Measurements from ENCODE around the gene CEP112. TPM values are rescaled to one million over a fixed set of nuclear protein-coding genes. Genes with fewer than 3 reads are reported as not detected.

Gene CEP112
- total and polyA plus RNA-seq, 2 of the 13 experiments (the other 11 are each of a cell fraction or from before 2014, with no cell fraction given), result 1.2 to 3.4 TPM

- CTCF ChIA-PET (ENCODE audit: low intra/inter-chr PET ratio, low total read pairs), result no interaction called here
- POLR2A ChIA-PET, result no interaction called here
- intact Hi-C loops (cut with micrococcal nuclease; ENCODE audit: unreplicated experiment) (no loop called here), in situ Hi-C loops (cut with HindIII; ENCODE audit: extremely low pct_ligation_motif_present, low pct_unique_long_range_greater_than_20kb) (no loop called here)
- TF ChIP-seq CEBPB (IDR thresholded peaks at IDR 0.05; ENCODE audit: borderline replicate concordance, low read depth, low read length) (peak; percentile 81), TARDBP (CRISPR knock-in tag; IDR thresholded peaks at IDR 0.05) (no peak)
- H3K4me2 ChIP-seq (ENCODE audit: low read depth, low read length), result no peak overlapping the region
- H3K9ac ChIP-seq (ENCODE audit: insufficient read depth, low read depth, low read length), result no peak overlapping the region
- 90% methylated on average over 4 of the region's 4 CpGs for WGBS (ENCODE audit: low lambda C conversion rate)
- no peaks in the 10 kb centered on the region for H3K79me2 ChIP-seq (ENCODE audit: insufficient read depth, low read length)
- no peaks in the 10 kb centered on the region for H4K20me1 ChIP-seq (ENCODE audit: insufficient read depth, low read length)
- DNase-seq (ENCODE audit: low spot score) (no peak), FAIRE-seq (no peak), ATAC-seq (no peak)
- BruUV-seq (replicated peaks), result no TSS peak
- H3K36me3 ChIP-seq (replicated peaks in 1 of 2; ENCODE audit: control insufficient read depth in 1 of 2, insufficient read depth in 2 of 2, low read length in 2 of 2), result peaks cover 0 to 4% of the 10 kb centered on the region in 2 experiments; a peak in 1 of 5 replicates
- no peak overlapping the region for H3K4me3 ChIP-seq (replicated peaks in 1 of 3; ENCODE audit: insufficient read depth in 1 of 3, low read depth in 2 of 3, low read length in 3 of 3)
- no peaks in the 10 kb centered on the region for H3K4me1 ChIP-seq (ENCODE audit: insufficient read depth, low read length)
- no peak overlapping the region for H3K27ac ChIP-seq (ENCODE audit: extremely low read length, insufficient read depth, low read length)
- H3K27me3 ChIP-seq (ENCODE audit: control insufficient read depth in 1 of 2, insufficient read depth in 2 of 2, low read length in 2 of 2), result no peaks in the 10 kb centered on the region
- H3K9me3 ChIP-seq (ENCODE audit: low read length), result no peaks in the 10 kb centered on the region
- H2AFZ ChIP-seq (ENCODE audit: low read length), result no peak overlapping the region
These were observed 13.3 kb downstream of the CEP112 start for GRCh38 chr17:66178642-66179041.

- in situ Hi-C loops (cut with HindIII; ENCODE audit: extremely low pct_ligation_motif_present, low pct_unique_long_range_greater_than_20kb) (no loop called here), intact Hi-C loops (cut with micrococcal nuclease; ENCODE audit: unreplicated experiment) (no loop called here)
- Histone ChIP-seq H3K79me2 (ENCODE audit: insufficient read depth, low read length) (no peaks in the 10 kb centered on the region), H3K9me3 (ENCODE audit: low read length) (no peaks in the 10 kb centered on the region), H3K9ac (ENCODE audit: insufficient read depth, low read depth, low read length) (no peak overlapping the region), H3K4me3 (replicated peaks in 1 of 3; ENCODE audit: insufficient read depth in 1 of 3, low read depth in 2 of 3, low read length in 3 of 3) (no peak overlapping the region), H3K4me1 (ENCODE audit: insufficient read depth, low read length) (no peaks in the 10 kb centered on the region), H3K36me3 (replicated peaks in 1 of 2; ENCODE audit: control insufficient read depth in 1 of 2, insufficient read depth in 2 of 2, low read length in 2 of 2) (no peaks in the 10 kb centered on the region), H3K27me3 (ENCODE audit: control insufficient read depth in 1 of 2, insufficient read depth in 2 of 2, low read length in 2 of 2) (no peaks in the 10 kb centered on the region), H4K20me1 (ENCODE audit: insufficient read depth, low read length) (no peaks in the 10 kb centered on the region), H3K4me2 (ENCODE audit: low read depth, low read length) (no peak overlapping the region), H2AFZ (ENCODE audit: low read length) (no peak overlapping the region), H3K27ac (ENCODE audit: extremely low read length, insufficient read depth, low read length) (no peak overlapping the region)
- TF ChIP-seq PAX8 (CRISPR knock-in tag; IDR thresholded peaks at IDR 0.05; ENCODE audit: borderline replicate concordance) (no peak), ZNF576 (CRISPR knock-in tag; IDR thresholded peaks at IDR 0.05) (no peak), ZNF543 (CRISPR knock-in tag; IDR thresholded peaks at IDR 0.05) (no peak), ZNF788 (CRISPR knock-in tag; IDR thresholded peaks at IDR 0.05; ENCODE audit: borderline replicate concordance) (no peak), RXRA (CRISPR knock-in tag; IDR thresholded peaks at IDR 0.05) (no peak), ATF7 (IDR thresholded peaks at IDR 0.05) (no peak), ATF7 (CRISPR knock-in tag; IDR thresholded peaks at IDR 0.05) (no peak), ZNF17 (CRISPR knock-in tag; IDR thresholded peaks at IDR 0.05) (no peak), ADNP (CRISPR knock-in tag; IDR thresholded peaks at IDR 0.05) (no peak), ZNF18 (CRISPR knock-in tag; IDR thresholded peaks at IDR 0.05; ENCODE audit: insufficient replicate concordance) (no peak)
- FAIRE-seq (no peak), ATAC-seq (no peak), DNase-seq (ENCODE audit: low spot score) (no peak)
- ChIA-PET CTCF (ENCODE audit: low intra/inter-chr PET ratio, low total read pairs) (no interaction called here), POLR2A (no interaction called here)
- BruUV-seq (replicated peaks), result no TSS peak
These were observed 14.9 kb downstream of the CEP112 start for GRCh38 chr17:66177048-66177447.

All from HepG2 (cell line).